ENCODE data around the gene CYP3A5. TPM values are rescaled to one million over a fixed set of nuclear protein-coding genes. Genes with fewer than 3 reads are reported as not detected.

The CYP3A5 gene
- not detected for total RNA-seq

DNA sequence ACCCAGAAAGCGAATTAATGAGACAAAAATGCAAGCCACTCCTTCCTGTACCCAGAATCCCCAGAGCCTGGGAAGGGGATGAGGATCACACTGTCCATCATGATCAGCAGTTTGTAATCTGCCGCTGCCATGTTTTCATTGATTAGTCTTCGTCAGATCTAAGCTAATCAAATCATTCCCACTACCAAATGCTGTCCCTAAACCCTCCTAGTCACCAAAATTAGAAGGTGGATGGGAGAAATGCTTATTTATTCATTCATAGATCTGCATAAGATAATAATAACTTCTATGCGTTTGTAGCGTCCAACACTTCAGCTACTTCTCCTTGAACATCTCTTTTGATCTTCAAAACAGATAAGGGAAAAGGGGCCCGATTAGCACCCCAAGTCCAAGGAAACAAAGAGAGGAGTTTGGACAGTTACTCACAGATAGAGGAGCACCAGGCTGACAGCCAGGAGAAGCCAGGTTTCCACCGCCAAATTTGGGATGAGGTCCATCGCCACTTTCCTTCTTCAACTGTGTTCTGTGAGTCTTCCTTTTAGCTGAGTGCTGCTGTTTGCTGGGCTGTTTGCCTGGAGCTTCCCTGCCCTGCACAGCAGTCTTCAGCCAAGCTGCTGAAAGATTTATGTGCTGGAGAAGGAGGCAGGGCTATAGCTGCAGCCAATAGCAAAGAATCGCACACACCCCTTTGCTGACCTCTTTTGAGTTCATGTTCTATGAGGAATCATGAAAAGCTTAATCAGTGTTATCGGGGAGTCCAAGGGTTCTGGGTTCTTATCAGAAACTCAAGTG is at the start of gene CYP3A5:
Gene CYP3A5, minus strand, starts transcription at position 597 of the 792 bp plus-strand sequence. Its CDS starts 100 bp downstream, at position 497.

DNA sequence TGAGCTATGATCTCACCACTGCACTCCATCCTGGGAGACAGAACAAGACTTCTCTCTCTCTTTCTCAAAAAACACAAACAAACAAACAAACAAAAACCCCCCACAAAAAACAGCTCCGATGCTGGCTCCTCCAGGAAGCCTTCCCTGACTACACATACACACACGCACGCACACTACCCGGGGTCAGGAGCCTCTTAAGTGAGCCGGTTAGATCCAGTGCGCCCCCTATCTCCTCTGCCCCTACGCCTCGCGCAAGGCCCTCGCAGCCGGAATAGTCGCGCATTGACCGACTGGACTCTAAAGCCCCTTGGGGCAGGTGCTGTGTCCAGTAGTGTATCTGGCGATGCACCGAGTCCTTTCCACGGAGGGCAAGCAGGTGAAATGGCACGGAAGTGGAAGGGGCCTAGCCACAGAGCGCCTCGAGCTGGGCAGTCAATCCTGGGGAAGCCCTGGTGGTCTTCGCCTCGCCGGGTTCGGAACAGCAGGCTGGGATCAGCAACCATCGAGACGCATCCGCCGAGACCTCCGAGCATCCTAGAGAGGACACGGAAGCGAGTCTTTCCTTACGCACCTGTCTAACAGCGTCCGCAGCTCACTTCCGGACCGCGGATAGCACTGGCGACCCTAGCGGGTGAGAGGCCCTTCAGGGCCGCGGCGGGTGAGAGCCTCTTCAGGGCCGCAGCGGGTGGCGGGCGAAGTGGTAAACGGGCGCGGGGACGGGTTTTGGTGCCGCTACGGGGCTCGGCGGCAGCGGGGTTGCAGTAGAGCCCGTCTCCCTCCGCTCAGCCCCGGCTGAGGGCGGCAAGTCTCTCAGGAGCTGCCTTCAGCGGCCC is 63.2 kb downstream of the CYP3A5 start, which contains the start of gene ZSCAN25:
Gene ZSCAN25, plus strand, starts transcription at position 588 of the 833 bp plus-strand sequence. CDS start 2,661 bp downstream, outside the sequence.

Small RNA genes lying within 50 kb of the gene (small RNA-seq; reads per million reads assigned to genes)
- gene CYP3A51P (not detected), gene CYP3A7-CYP3A51P (not detected)

Other genes starting within 250 kb of the CYP3A5 start
- gene PTCD1, start 241.2 kb downstream of the CYP3A5 start, total RNA-seq, result 7.2 TPM
- 27.0 TPM for gene CPSF4, start 241.1 kb downstream of the CYP3A5 start, total RNA-seq
- 348 TPM for gene ATP5MF, start 213.8 kb downstream of the CYP3A5 start, total RNA-seq
- 26.5 TPM for gene ZNF789, start 207.1 kb downstream of the CYP3A5 start, total RNA-seq
- gene ZNF394, start 179.7 kb downstream of the CYP3A5 start, total RNA-seq, result 28.8 TPM
- 16.8 TPM for gene ZKSCAN5, start 175.3 kb downstream of the CYP3A5 start, total RNA-seq
- gene FAM200A, start 127.9 kb downstream of the CYP3A5 start, total RNA-seq, result 17.5 TPM
- gene ZNF655, start 121.4 kb downstream of the CYP3A5 start, total RNA-seq, result 88.3 TPM
- 0.23 TPM for gene TMEM225B, start 81.7 kb downstream of the CYP3A5 start, total RNA-seq
- gene ZSCAN25, start 63.0 kb downstream of the CYP3A5 start, total RNA-seq, result 14.8 TPM
- not detected for gene CYP3A7, start 55.2 kb upstream of the CYP3A5 start, total RNA-seq
- not detected for gene CYP3A4, start 104.2 kb upstream of the CYP3A5 start, total RNA-seq
- not detected for gene CYP3A43, start 148.0 kb upstream of the CYP3A5 start, total RNA-seq
- gene OR2AE1, start 197.0 kb upstream of the CYP3A5 start, total RNA-seq, result not detected
- gene TRIM4, start 239.5 kb upstream of the CYP3A5 start, total RNA-seq, result 12.5 TPM
- not detected for gene GJC3, start 249.6 kb upstream of the CYP3A5 start, total RNA-seq